Measurements from ENCODE around the gene CASD1.

Gene CASD1

DNA sequence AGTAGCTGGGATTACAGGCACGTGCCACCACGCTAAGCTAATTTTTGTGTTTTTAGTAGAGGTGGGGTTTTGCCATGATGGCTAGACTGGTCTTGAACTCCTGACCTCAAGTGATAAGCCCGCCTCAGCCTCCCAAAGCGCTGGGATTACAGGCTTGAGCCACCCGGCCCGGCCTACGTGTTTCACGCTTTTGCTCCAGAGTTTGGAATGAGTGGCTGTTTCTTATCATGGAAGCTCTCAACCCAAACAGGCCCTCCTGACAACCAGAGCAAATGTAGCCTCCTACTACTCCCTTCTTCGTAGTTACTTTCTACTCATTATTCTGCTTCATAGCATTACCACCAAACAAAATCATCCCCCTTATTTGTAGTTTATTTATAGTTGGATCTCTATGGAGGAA lies 26.8 kb upstream of the CASD1 start:
- Histone ChIP-seq H3K4me1 (ENCODE audit: low read length) (peaks cover 7% of the 10 kb centered on the region; the same call in 1 of the 2 replicates), H3K4me2 (ENCODE audit: low read length) (no peak overlapping the region), H3K9ac (ENCODE audit: low read length) (no peak overlapping the region), H3K36me3 (replicated peaks; ENCODE audit: low read depth, low read length) (no peaks in the 10 kb centered on the region), H3K27me3 (ENCODE audit: low read depth, low read length) (no peaks in the 10 kb centered on the region; the same call in 1 of the 2 replicates), H3K27ac (ENCODE audit: low read length) (no peak overlapping the region), H3K79me2 (ENCODE audit: low read length) (no peaks in the 10 kb centered on the region), H3K4me3 (ENCODE audit: low read length) (no peak overlapping the region), H3K9me3 (ENCODE audit: insufficient read depth, low read length) (no peaks in the 10 kb centered on the region), H4K20me1 (ENCODE audit: insufficient read depth, low read length) (no peaks in the 10 kb centered on the region), H2AFZ (ENCODE audit: low read depth, low read length) (no peak overlapping the region)
- TF ChIP-seq, protein P1, sequence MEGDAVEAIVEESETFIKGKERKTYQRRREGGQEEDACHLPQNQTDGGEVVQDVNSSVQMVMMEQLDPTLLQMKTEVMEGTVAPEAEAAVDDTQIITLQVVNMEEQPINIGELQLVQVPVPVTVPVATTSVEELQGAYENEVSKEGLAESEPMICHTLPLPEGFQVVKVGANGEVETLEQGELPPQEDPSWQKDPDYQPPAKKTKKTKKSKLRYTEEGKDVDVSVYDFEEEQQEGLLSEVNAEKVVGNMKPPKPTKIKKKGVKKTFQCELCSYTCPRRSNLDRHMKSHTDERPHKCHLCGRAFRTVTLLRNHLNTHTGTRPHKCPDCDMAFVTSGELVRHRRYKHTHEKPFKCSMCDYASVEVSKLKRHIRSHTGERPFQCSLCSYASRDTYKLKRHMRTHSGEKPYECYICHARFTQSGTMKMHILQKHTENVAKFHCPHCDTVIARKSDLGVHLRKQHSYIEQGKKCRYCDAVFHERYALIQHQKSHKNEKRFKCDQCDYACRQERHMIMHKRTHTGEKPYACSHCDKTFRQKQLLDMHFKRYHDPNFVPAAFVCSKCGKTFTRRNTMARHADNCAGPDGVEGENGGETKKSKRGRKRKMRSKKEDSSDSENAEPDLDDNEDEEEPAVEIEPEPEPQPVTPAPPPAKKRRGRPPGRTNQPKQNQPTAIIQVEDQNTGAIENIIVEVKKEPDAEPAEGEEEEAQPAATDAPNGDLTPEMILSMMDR (IDR thresholded peaks at IDR 0.05; ENCODE audit: low read depth, low read length) = no peak
- no peak for TF ChIP-seq EZH2phosphoT487 (IDR thresholded peaks at IDR 0.05; ENCODE audit: low read depth)

DNA sequence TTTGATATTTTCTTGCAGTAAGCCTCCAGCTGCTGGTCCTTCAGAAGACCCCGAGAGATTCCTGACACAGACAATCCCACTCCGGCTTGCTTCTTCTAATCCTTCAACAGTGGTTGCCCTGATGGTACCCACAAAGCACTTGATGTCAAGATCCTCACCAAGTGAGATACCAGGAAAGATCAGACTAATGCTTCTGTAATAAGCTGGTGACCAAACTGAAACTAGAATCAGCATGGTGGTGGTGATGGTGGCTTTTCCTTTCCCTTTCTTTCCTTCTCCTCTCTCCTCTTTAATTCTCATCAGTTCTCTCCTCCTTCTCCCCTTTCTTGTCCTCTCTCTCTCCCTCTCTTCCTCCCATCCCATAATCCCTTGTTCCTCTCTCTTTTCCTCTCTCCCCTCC lies 25.8 kb upstream of the CASD1 start:
- Histone ChIP-seq H3K4me1 (ENCODE audit: low read length) (peaks cover 7% of the 10 kb centered on the region; the same call in 1 of the 2 replicates), H3K27ac (ENCODE audit: low read length) (no peak overlapping the region), H3K27me3 (ENCODE audit: low read depth, low read length) (no peaks in the 10 kb centered on the region), H3K79me2 (ENCODE audit: low read length) (no peaks in the 10 kb centered on the region), H2AFZ (ENCODE audit: low read depth, low read length) (no peak overlapping the region), H3K9ac (ENCODE audit: low read length) (no peak overlapping the region), H3K36me3 (replicated peaks; ENCODE audit: low read depth, low read length) (no peaks in the 10 kb centered on the region), H3K4me2 (ENCODE audit: low read length) (no peak overlapping the region), H3K9me3 (ENCODE audit: insufficient read depth, low read length) (no peaks in the 10 kb centered on the region), H3K4me3 (ENCODE audit: low read length) (no peak overlapping the region), H4K20me1 (ENCODE audit: insufficient read depth, low read length) (no peaks in the 10 kb centered on the region)
- TF ChIP-seq, protein P1 (IDR thresholded peaks at IDR 0.05; ENCODE audit: low read depth, low read length) = no peak
- no peak for TF ChIP-seq EZH2phosphoT487 (IDR thresholded peaks at IDR 0.05; ENCODE audit: low read depth)

DNA sequence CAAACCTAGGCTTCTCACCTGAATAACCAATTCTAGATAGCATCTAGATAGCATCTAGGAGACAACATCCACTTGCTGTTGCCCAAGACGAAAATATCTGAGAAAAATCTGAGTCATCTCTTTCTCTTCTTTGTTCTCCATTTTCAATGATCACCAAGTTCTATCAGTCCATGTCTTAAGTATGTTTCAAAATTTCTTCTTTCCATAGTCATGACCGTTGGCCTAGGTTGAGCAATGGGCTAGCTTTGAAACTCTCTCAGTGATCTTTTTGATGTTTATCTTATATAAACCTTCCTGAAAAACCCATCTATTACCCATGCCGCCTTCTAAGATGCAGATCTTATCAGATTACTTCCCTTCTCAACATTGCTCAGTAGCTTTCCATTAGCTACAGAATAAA lies 23.4 kb upstream of the CASD1 start:
- no peaks in the 10 kb centered on the region for H3K9me3 ChIP-seq (ENCODE audit: insufficient read depth, low read length)
- H3K79me2 ChIP-seq (ENCODE audit: low read length) = no peaks in the 10 kb centered on the region
- H3K36me3 ChIP-seq (replicated peaks; ENCODE audit: low read depth, low read length) = no peaks in the 10 kb centered on the region
- H2AFZ ChIP-seq (ENCODE audit: low read depth, low read length) = no peak overlapping the region
- H3K27ac ChIP-seq (ENCODE audit: low read length) = no peak overlapping the region
- H4K20me1 ChIP-seq (ENCODE audit: insufficient read depth, low read length) = no peaks in the 10 kb centered on the region
- H3K4me1 ChIP-seq (ENCODE audit: low read length) = peaks cover 7% of the 10 kb centered on the region; the same call in 1 of the 2 replicates
- no peak overlapping the region for H3K4me2 ChIP-seq (ENCODE audit: low read length)
- H3K9ac ChIP-seq (ENCODE audit: low read length) = no peak overlapping the region
- H3K4me3 ChIP-seq (ENCODE audit: low read length) = no peak overlapping the region
- H3K27me3 ChIP-seq (ENCODE audit: low read depth, low read length) = no peaks in the 10 kb centered on the region
- TF ChIP-seq EZH2phosphoT487 (IDR thresholded peaks at IDR 0.05; ENCODE audit: low read depth) = no peak

DNA sequence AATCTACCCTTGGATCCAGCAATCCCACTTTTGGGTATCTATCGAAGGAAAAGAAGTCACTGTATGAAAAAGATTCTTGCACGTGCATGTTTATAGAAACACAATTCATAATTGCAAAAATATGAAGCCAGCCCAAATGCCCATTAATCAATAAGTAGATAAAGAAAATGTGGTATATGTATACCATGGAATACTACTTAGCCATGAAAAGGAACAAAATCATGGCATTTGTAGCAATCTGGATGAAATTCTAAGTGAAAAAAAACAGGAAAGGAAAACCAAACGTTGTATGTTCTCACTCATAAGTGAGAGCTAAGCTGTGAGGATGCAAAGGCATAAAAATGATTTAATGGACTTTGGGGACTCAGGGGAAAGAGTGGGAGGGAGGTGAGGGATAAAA lies 18.2 kb upstream of the CASD1 start:
- Histone ChIP-seq H3K27me3 (ENCODE audit: low read depth, low read length) (no peaks in the 10 kb centered on the region), H3K36me3 (replicated peaks; ENCODE audit: low read depth, low read length) (no peaks in the 10 kb centered on the region), H3K9ac (ENCODE audit: low read length) (no peak overlapping the region), H3K27ac (ENCODE audit: low read length) (no peak overlapping the region), H3K4me1 (ENCODE audit: low read length) (peaks cover 14% of the 10 kb centered on the region), H3K4me2 (ENCODE audit: low read length) (no peak overlapping the region), H3K4me3 (ENCODE audit: low read length) (no peak overlapping the region), H4K20me1 (ENCODE audit: insufficient read depth, low read length) (no peaks in the 10 kb centered on the region), H2AFZ (ENCODE audit: low read depth, low read length) (no peak overlapping the region), H3K9me3 (ENCODE audit: insufficient read depth, low read length) (no peaks in the 10 kb centered on the region), H3K79me2 (ENCODE audit: low read length) (no peaks in the 10 kb centered on the region)
- no peak for TF ChIP-seq EZH2phosphoT487 (IDR thresholded peaks at IDR 0.05; ENCODE audit: low read depth)
- TF ChIP-seq, protein P1 (IDR thresholded peaks at IDR 0.05; ENCODE audit: low read depth, low read length) = no peak

DNA sequence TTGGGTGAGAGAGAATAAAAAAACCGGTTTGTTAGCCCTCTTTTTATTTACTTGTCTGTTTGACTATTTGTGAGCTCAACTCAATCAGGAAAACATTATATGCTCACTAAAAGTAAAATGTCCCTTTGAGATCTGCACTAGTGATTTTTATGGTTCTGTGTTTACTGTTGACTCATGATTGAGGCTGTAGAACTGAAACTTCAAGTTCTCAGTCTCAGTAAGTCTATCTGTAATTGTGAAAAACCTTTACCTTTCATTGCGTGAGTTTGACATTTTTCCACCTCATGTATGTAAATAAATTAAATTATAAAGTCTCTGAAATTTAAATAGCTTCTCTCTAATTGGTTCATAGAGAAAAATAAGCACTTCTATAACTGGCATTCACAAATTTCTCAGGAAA lies 17.0 kb upstream of the CASD1 start:
- no peaks in the 10 kb centered on the region for H3K36me3 ChIP-seq (replicated peaks; ENCODE audit: low read depth, low read length)
- peak overlapping the region; percentile 39 for H3K4me2 ChIP-seq (ENCODE audit: low read length)
- no peaks in the 10 kb centered on the region for H3K79me2 ChIP-seq (ENCODE audit: low read length)
- H3K4me1 ChIP-seq (ENCODE audit: low read length) = peaks cover 14% of the 10 kb centered on the region
- no peak overlapping the region for H3K9ac ChIP-seq (ENCODE audit: low read length)
- TF ChIP-seq EZH2phosphoT487 (IDR thresholded peaks at IDR 0.05; ENCODE audit: low read depth) = no peak
- TF ChIP-seq, protein P1 (IDR thresholded peaks at IDR 0.05; ENCODE audit: low read depth, low read length) = no peak
- H3K9me3 ChIP-seq (ENCODE audit: insufficient read depth, low read length) = no peaks in the 10 kb centered on the region
- H4K20me1 ChIP-seq (ENCODE audit: insufficient read depth, low read length) = no peaks in the 10 kb centered on the region
- no peak overlapping the region for H3K4me3 ChIP-seq (ENCODE audit: low read length)
- no peak overlapping the region for H3K27ac ChIP-seq (ENCODE audit: low read length)
- no peak overlapping the region for H2AFZ ChIP-seq (ENCODE audit: low read depth, low read length)
- no peaks in the 10 kb centered on the region for H3K27me3 ChIP-seq (ENCODE audit: low read depth, low read length)

Measured in OCI-LY3 (cell line).